Measurements from ENCODE around the gene EIF2A.
A peak's percentile ranks its signal among the peaks of the same experiment; 100 is the strongest.
"Not testable (repeated sequence)": the region's sequence is repeated elsewhere in the genome, so short reads cannot be mapped to it uniquely, and the experiment has no call there.

EIF2A gene

DNA sequence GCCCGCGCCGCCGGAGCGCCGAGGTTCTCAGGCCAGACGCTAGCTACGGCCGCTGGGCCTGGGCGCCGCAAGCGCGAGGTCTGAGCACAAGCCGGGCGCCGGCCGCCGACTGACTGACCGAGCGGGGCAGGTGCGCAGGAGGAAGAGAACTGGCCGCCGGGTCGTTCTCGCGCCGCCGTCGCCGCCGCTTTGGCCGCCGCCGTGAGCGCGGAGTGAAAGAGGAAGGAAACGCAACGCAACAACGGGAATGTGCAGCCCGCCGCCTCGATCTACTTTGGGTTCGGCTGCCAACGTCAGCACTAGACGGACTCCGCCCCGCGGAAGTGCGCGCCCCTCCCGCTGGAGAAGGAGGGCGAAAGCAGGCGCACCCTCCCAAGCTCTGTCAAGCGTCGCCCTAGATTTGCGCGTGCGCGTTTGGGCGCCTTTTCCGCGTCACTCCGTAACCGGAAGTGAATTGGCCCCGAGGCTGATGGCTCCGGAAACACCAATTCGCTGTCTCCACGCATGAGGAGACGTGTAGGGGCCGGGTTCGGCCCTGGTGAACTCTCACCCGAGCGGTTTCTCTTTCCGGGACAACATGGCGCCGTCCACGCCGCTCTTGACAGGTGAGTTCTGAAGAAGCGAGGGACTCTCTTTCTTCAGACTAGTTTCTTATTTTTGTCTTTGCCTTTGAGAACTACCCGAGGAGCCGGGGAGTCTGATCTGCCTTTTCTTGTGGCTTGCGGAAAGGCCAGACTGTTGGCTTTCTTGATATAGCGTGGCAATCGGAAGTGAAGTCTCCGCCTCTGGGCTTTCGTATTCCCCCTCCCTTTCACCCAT is at the start of gene EIF2A, which contains the start of gene SERP1:
Gene EIF2A (plus strand): TSS at position 562 of the 819 bp plus-strand sequence. CDS start 16 bp downstream, at position 578.
Gene SERP1 (minus strand): TSS at position 271 of the 819 bp plus-strand sequence. CDS start 361 bp downstream, outside the sequence.
- DNase-seq: peak; percentile 100

DNA sequence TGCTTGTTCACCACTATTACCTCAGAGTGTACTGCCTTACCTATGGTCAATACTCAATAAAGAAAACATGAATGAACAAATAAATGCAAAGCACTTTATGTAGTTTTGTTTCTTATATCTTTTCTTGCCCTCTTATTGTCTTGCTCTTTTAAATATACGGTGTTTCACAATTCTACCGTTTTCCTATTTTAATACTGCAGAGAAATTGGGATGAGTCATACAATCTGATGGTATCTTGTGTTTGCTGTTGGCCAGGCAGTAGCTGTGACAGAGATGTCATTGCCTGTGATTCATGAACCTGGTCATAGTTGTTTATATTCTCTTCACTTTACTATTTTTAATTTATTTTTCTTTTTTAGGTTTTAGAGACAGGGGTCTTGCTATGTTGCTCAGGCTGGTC is 48.6 kb upstream of the EIF2A start:
- DNase-seq: no peak

DNA sequence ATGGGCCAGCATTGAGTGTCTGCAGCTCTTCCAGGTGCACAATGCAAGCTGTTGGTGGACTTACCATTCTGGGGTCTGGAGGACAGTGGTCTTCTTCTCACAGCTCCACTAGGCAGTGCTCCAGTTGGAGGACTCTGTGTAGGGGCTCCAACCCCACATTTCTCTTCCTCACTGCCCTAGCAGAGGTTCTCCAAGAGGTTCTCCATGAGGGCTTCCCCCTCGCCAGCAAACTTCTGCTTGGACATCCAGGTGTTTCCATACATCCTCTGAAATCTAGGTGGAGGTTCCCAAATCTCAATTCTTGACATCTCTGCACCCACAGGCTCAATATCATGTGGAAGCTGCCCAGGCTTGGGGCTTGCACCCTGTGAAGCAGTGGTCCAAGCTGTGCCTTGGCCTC is 45.6 kb upstream of the EIF2A start:
- DNase-seq: not testable (repeated sequence)

DNA sequence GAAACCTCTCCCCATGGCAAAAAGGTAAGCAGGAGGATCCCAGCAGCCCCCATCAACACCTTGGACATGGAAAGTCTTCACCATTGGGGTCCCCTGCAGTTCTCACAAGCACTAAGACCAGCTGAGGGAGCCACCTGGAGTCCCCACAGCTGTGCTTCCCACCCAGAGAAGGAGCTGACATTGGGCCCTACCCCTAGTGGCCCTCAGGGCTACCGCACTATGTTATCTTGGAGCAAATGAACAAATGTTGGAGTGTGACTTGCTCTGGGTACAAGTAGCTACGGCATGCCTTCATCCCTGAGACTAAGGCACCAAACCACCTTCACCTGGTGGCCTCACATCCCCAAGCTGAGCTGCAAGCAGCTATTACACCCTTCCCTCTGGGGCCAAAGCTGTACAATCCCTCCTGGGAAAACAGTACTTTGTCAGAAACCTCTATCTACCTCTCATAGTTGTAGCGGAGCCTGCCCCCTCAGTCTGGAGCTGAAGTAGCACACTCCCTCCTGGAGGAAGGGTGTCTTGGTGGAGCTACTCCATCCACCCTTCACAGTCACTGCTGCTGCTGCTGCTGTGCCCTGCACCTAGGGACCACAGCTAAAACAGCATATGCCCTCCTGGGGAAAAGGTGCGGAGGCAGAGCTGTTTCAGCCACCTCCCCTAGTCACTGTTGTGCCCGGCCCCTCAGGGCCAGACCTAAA is 43.0 kb upstream of the EIF2A start:
- no peak for DNase-seq

DNA sequence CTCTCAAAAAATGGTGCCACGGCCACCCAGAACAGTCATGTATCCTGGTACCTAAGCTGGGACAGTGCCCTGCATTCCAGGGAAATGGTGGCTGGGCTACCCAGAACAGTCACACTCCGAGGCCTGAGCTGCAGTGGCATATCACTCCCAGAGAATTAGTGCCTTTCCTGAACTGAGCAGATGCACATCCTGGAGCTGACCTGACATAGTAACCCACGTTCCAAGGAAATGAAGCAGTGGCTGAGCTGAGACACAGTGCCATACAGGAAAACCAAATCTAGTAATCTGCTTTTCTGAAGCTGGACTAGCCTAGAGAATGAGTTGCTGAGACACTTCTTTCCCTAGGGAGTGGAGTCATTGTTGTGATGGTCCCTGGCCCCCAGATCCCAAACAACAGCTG is 42.1 kb upstream of the EIF2A start:
- no peak for DNase-seq

DNA sequence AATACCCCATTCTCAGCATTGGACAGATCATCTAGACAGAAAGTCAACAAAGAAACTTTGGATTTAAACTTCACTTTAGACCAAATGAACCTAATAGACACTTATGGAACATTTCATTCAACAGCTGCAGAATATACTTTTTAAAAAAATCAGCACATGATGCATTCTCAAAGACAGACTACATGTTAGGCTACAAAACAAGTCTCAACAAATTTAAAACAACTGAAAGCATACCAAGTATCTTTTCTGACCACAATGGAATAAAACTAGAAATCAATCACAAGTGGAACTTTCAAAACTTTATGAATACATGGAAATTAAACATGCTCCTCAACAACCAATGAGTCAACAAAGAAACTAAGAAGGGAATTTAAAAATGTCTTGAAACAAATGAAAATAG is 38.2 kb upstream of the EIF2A start:
- no peak for DNase-seq

DNA sequence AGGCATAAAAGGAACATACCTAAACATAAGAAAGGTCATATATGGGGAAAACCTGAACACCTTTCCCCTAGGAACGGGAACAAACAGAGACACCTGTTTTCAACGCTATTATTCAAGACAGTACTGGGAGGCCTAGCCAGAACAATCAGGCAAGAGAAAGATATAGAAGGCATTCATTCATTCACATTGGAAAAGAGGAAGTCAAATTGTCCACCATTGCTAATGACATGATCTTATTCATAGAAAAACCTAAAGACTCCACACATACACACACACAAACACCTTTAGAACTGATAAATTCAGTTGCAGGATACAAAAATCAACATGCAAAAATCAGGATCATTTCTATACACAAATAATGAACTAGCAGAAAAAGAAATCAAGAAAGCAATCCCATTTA is 36.8 kb upstream of the EIF2A start:
- no peak for DNase-seq

DNA sequence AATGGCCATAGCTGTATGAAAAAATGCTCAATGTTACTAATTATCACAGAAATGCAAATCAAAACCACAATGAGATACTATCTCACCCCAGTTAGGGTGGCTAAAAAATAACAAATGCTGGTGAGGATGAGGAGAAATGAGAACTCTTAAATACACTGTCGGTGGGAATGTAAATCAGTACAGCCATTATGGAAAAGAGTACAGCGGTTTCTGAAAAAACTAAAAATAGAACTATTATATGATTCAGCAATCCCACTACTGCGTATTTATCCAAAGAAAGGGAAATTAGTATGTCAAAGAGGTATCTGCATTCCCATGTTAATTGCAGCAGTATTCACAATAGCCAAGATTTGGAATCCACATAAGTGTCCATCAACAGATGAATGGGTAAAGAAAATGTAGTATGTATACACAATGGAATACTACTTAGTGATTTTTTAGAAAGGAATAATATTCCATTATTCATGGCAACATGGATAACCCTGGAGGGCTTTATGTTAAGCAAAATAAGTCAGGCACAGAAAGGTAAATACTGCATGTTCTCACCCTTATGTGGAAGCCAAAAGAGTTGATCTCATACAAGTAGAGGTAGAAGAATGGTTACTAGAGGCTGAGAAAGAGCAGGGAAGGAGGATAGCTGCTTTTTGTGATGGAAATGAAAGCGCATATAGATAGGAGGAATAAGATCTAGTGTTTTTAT is 35.3 kb upstream of the EIF2A start:
- DNase-seq: no peak

DNA sequence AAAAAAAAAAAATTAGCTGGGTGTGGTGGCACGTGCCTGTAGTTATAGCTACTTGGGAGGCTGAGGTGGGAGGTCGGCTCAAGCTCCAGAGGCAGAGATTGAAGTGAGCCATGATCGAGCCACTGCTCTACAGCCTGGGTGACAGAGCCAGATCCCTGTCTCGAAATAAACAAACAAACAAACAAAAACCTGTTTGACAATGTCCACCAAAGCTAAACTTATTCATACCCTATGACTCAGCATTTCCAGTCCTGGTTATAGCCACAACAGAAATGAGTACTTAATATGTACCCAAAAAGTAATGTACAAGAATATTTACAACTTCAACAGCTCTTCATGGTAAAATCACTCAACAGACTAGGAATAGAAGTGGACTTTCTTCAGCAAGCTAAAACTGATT is 31.4 kb upstream of the EIF2A start:
- no peak for DNase-seq

DNA sequence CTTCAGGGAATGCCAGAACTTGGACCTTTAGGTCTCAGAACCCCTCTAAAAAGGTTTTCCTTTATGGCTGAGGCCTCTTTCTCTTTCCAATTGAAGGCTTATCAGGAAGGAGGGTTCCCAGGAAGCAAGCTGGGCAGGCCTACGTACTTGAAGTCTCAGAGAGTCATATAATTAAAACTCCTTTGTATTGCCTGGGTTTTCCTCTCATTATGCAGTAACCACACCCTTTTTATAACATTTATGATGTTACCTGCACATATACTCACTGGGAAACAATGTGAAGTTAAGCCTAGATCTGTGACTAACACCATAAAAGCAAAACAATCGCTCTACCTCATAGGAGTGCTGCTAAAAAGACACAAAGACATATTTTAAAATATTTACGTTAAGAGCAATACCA is 27.6 kb upstream of the EIF2A start:
- no peak for DNase-seq

DNA sequence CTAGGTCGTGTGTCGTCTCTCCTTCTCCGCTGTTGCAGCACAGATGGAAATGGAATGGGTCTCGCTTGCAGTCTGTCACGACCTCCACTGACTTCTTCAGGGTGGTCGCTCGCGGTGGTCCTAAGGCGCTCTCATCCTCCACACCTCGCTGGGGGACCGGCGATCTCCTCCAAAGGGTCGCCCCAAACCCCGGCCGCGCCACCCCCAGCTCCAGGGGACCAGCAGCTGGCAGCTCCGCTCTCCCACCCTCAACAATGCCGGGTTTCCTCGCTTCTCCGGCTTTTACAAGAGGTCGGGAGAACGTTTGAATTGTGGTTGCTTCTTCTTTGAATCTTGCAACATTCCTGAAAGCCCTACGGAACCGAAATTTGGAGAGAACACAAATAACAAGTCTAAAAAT is 26.2 kb upstream of the EIF2A start:
- no peak for DNase-seq

DNA sequence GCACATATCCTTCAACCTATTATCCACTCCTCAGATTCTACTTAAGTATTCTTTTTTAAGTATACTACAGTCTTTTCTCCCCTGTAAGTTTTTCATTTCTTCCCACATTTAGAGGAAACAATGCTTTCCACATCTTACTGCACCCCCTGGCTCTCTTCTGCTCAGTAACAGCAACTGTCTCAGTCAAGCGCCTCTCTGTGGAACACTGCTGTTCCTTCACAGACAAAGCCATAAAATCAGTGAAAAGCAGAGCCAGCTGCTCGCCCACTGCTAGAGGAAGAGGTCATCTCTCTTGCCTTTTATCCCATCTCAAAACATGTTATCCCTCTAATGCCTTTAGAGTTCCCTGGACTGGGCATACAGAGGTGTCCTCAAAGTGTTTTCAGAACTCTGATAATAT is 25.1 kb upstream of the EIF2A start:
- no peak for DNase-seq

DNA sequence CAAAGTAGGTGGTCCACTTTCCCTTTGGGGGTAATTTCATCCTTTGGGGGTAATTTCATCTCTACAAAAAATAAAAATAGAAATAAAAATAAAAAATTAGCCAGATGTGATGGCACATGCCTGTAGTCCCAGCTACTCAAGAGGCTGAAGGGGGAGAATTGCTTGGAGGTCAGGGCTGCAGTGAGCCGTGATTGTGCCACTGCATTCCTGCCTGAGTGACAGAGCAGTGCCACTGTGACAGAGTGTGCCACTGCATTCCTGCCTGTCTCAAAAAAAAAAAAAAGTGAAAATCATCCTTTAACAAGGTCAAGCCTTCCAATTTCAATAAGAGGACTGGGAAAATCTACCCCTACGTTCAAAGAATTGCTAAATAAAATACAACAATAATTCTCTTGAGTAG is 23.0 kb upstream of the EIF2A start:
- DNase-seq: no peak

DNA sequence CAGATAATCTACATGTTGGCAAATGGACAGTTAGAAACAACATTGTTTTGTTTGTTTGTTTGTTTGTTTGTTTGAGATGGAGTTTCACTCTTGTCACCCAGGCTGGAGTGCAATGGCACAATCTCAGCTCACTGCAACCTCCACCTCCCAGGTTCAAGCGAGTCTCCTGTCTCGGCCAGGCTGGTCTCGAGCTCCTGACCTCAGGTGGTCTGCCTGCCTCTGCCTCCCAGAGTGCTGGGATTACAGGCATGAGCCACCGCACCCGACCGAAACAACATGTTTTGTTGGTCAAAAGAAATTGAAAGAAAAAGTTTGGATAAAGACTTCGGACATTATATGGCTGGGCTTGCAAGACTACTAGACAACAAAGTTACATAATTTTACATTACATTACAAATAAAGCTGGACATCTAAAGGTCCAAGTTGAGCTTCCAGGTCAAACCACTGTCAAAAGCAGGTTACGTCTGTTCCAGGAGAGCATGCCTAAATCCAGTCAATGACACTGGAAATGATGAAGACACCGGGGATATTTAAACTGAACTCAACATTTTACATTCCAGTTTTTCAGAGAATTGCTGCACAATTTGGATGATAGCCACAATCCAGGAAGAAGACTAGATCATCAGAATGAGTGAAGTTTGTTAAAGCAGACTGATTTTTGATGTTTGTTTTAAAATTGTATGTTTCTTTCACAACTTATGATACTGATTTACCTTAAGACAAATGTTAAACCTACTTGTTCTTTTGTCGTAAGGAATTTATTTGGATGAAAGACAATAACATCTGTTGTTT is 18.9 kb upstream of the EIF2A start:
- DNase-seq: no peak

DNA sequence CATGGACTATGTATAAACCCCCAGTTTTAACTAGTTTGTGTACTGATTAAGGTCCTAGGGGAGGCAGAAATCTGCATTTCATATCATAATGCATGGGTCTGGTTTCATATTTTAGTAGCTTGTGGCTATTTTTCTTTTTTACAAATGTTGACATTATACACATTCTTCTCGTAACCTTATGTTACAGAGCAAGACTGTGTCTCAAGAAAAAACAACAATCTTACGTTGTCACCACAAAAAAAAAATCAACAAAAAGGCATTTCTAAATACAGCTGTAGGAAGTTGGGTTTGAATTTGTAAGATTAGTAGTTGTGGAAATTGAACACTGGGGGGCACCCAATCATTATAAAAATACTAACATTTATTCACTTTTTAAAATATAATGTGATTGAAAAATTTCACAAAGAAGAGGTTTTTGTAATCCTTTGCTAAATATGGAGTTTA is 18.2 kb upstream of the EIF2A start:
- DNase-seq: no peak

DNA sequence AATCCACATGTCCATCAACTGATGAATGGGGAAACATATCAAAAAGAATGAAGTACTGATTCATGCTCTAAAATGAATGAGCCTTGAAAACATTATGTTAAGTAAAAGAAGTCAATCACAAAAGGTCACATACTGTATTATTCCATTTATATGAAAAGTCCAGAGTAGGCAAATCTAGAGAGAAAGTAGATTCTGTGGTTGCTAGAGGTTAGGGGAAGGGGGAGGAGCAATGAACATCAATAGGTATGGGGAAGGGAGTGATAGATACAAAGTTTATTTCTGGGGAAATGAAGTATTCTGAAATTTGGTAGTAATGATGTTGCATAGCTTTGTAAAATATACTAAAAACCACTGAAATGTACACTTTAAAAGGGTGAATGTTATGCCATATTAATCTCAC is 14.8 kb upstream of the EIF2A start:
- no peak for DNase-seq

DNA sequence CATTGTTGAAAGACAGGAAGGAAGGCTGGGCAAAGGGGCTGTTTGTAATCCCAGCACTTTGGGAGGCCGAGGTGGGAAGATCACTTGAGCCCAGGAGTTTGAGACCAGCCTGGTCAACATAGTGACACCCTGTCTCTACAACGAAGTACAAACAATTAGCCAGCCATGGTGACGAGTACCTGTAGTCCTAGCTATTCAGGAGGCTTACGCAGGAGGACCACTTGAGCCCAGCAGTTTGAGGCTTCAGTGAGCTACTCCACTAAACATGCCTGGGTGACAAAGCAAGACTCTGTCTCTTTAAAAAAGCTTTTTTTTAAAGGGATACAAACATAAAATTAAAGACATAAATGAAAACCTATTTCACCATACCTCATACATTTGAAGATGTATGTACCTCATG is 11.4 kb upstream of the EIF2A start:
- no peak for DNase-seq

DNA sequence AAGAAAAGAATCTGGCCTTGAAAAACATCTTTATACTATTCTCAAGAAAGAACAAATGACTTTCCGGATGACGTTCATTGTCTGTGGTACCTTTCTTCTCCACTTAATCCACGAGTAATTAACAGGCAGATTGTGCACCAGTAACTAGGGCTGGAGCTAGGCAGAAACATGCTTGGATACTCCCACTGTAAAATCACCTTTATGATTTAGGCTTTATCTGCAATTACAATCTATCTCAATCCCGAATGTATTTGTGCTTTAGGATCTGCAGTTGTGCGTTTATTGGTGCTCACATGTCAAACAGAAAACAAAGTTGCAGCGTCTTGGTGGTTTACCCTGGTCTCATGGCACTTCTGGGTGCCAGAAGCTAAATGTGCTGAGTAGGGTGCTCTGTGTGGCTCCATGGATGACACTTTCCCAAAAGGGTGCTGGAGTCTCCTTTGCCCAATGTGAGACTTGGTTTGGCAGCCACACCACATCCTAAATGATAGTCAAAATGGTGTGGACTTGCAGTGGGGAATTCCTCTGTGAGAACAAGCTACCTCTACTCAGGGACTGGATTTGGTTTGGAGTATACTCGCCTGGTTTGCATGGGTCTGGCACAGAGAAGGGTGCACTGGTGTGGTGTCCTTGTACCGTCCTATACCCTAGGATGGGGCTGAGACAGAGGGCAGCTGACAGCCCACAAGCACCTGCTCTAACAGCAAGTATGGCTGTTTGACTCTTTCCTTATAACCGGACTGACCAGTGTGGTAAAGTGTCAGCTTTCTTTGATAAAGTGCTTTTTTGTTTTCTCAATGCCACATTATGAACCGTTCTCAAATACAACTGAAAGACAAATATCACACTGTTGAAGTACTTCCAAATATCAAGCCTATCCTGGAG is 8.0 kb upstream of the EIF2A start:
- DNase-seq: no peak

DNA sequence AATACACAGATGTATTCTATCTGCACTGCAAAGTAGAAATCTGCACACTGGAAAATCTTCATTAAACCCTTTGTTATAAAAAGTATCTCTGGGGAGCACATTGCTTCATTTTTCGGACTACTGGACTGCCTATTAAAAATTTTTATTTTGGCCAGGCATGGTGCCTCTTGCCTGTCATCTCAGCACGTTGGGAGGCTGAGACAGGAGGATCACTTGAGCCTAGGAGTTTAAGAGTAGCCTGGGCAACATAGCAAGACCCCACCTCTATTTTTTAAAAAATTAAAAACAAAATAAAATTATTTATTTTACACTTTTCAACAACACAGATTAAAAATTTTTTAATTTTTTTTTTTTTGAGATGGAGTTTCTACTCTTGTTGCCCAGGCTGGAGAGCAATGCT is 6.3 kb upstream of the EIF2A start:
- no peak for DNase-seq

DNA sequence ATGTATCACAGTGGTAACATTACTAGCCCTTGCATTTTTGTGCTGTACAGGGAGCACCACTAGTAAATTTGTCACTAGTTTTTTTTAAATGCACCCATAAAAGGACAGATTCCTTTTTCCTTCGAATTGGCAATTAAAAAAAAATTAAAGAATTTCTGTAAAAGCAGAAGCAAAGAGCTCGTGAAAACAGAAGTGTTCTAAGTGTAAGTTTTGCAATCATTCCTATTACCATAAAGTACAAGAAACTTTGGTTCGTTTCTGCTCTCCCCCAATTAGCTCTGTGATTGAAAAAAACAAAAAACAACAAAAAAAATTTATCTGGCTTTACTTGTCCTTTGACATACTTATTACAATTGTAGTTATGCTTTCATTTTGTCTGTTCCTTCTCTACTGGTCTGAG is 5.6 kb upstream of the EIF2A start:
- DNase-seq: no peak

DNA sequence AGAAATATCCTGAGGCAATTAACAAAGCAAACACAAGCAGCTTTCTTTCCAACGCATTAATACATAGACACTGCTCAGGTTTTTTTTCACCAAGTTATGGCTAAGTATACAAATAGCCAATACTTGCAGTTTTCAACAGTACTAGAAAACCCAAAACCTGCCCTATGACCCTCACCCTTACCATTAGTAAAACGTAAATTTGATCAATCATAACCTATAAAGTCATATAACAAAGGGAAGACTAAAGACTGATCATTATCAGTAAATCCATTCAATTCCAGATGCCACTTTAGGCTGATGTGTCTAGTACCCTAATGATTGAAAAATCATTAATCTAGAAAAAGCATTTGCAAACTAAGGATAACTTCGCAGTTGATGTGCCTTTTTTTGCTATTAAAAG is 3.5 kb upstream of the EIF2A start:
- DNase-seq: no peak

DNA sequence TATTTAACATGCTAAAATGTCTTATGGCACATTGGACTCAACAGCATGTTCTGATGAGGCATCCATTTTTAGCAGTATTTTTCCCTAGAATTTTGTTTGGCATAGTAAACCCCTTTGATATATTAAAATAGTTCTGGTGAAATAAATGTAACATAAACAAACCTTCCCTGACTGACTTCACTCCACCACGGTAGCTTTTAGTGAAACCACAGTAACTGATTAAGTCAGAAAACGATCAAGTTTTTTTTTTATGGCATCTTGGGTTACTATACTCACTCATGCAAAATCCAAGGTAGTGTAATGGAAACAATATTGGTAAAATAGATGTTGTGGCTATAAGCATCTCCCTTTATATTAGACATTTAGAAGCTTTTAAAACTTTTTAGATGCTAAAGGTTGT is 3.1 kb upstream of the EIF2A start:
- no peak for DNase-seq
